D721Med (cell line): ENCODE data around the gene ZNF574.

Experiments used
- DNase-seq: peaks from one replicate; pipeline ENCODE4 v3.0.0; 2011; ENCODE audit warnings: low spot score; ENCODE audit not compliant: insufficient read length
- FAIRE-seq: peaks from 2 replicates; lab custom pipeline; 2011; peaks lifted over from hg19 to GRCh38; lab: Jason Lieb, UNC
- TF ChIP-seq, protein P1 (sequence below): IDR thresholded peaks from 2 replicates; pipeline ENCODE4 v1.5.1; 2012; ENCODE audit warnings: mild to moderate bottlenecking, control low read depth; ENCODE audit not compliant: insufficient read depth; ENCODE audit errors: missing control alignments

The ZNF574 gene

DNA sequence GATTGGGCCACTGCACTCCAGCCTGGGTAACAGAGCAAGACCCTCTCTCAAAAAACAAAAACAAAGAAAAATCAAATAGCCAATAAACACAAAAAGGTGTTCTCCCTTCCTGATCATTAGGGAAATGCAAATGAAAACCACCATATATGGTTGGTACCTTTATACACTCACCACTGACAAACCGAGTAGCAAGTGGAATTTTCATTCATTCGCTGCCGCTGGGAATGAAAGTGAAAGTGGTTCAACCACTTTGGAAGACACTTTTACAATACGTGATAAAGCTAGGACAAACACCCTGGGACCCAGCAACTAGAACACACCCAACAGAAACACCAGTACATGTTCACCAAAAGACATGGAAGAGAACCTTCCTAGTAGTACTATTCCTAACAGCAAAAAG lies 27.0 kb upstream of the ZNF574 start:
- TF ChIP-seq, protein P1, sequence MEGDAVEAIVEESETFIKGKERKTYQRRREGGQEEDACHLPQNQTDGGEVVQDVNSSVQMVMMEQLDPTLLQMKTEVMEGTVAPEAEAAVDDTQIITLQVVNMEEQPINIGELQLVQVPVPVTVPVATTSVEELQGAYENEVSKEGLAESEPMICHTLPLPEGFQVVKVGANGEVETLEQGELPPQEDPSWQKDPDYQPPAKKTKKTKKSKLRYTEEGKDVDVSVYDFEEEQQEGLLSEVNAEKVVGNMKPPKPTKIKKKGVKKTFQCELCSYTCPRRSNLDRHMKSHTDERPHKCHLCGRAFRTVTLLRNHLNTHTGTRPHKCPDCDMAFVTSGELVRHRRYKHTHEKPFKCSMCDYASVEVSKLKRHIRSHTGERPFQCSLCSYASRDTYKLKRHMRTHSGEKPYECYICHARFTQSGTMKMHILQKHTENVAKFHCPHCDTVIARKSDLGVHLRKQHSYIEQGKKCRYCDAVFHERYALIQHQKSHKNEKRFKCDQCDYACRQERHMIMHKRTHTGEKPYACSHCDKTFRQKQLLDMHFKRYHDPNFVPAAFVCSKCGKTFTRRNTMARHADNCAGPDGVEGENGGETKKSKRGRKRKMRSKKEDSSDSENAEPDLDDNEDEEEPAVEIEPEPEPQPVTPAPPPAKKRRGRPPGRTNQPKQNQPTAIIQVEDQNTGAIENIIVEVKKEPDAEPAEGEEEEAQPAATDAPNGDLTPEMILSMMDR = no peak
- no peak for DNase-seq
- no peak for FAIRE-seq

DNA sequence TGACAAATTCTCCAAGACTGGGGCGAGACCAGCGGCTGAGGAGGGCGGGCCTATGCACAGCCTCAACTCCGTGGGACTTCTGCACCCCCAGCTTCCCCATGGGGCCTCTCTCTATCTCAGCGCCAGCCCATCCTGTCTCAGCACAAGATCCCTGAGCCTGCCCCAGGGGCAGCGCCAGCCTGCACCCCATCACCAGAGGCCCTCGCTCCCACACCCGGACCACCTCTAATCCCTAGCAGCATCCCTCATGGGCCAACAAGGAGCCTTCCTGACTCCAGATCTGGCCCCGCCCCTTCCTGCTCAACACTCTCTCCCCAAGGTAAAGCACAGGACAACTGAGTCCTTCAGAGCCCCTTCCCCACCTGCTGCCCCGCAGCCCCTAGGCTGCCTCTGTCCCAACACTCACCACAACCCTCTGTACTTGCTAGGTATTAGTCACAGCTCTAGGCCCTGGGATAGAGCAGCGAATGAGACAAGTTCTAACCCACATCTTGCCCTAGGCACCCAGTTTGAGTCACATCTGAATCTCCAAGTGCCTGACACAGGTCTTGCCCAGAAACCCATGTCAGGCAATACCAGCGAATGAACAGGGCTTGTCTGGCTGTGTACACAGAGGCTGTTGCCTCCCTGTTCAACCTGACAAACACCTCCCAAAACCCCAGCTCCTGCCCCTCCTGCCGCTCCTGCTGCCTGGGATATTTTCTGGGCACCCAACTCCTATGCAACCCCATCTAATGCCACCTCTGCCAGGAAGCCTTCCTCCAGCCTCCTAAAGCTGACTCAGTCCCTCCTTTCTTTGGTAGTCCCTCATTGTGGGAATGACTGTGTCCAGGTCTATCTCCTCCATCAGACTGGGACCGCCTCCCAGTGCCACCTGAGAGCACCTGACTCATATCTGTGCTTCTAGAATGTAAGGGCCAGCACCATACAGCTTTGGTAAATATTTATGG lies 24.5 kb upstream of the ZNF574 start:
- FAIRE-seq (no peak), DNase-seq (no peak)
- TF ChIP-seq, protein P1 = no peak

DNA sequence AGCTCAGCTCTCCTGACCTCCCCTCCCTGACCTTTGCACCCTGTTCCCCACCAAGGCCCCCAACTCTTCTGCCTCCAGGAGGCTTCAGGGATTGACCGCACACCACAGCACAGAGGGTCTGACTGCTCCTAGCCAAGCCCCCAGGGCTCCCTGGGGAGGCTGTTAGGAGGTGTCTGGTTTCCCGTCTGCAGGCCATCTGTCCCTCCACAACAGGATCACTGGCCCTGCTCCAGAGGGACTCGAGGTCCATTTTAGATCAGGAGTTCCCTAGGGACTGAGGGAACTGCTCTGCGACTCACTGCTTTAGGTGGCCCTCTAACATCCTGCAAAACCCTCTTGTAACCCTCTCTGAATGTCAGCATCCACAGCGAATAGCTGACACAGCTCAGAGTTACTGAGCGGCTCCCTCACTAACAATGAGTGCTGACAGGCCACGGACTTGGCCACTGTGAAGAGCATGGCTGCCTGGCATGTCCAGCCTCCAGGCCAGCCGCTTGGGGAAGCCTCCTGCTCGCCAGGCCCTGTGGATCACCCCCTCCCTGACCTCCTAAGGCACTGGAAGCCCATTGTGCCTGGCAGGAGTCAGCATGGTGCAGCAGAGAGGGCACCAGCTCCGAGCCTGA lies 23.6 kb upstream of the ZNF574 start:
- DNase-seq (peak; percentile 45), FAIRE-seq (no peak)
- TF ChIP-seq, protein P1 = no peak

DNA sequence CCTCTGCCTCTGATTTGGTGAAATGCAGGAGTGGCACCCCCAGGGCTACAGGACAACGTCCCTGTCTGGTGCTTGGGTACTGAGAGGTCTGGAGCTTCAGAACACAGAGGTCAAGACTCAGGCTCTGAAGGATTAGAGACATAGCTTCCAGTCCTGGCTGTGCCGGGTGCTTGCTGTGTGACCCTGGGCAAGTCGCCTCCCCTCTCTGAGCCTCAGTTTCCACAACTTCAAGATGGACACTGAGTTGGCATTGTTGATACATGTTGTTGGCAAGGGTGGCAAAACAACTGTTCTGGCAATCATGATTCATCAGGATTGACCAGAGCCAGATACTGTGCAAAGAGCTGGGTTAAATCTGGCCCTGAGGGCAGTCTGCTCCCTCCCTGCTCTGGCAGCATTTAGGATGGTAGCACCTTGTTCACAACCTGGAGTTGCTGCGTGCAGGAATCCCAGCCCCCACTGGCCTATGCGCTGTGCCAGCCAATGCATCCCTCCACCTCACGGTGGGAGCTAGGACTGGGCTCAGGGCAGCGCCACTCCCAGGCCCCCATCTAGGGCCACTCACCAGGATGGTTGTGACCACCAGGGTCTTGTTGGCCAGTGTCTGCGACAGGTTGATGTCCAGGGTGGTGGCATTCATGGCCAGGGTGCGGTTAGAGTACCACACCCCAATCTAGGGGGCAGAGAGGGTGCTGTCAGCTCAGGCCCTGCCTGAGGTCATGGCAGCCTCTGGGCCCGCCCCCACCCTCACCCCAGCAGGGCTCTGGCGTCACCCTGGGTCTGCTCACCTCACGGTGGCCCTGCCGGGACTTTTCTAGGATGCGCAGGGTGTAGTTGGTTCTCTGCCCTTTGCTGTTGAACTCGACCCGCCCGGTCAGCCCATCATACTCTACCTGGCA lies 22.7 kb upstream of the ZNF574 start:
- FAIRE-seq (no peak), DNase-seq (no peak)
- TF ChIP-seq, protein P1 = no peak

DNA sequence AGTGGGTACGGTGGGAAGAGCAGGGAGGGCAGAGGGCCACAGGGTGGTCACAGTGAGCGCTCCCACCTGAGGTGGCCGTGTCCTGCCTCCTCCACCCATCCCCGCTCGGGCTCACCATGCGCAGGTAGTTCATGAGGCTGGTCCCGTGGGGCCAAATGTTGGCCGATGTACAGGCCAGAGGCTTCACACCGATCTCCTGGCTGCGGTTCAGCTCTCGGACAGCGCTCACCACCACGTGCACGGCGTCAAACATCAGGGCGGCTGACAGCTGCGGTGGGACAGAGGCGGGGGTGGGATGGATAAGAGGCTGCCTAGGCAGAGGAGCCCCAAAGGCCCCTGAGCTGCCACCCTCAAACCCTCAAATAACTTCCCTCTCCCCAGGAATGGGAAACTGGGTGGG lies 21.8 kb upstream of the ZNF574 start:
- FAIRE-seq (no peak), DNase-seq (no peak)
- TF ChIP-seq, protein P1 = no peak

DNA sequence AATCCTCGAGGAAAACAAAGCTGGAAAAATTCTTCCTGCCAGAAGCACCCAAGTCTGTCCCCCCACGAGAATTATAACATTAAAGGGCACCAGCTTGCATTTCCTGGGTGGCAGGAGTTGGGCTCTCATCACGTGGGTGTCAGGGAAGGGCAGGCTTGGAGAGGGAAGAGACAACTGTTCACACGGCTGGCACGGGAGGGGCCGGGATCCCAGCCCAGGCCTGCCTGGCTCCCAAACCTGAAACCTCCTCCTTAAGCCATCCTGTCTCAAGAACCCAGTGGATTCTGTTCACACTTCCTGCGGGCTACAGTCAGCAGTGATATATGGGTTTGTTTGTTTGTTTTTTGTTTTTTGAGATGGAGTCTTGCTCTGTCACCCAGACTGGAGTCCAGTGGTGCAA lies 18.1 kb upstream of the ZNF574 start:
- no peak for FAIRE-seq
- TF ChIP-seq, protein P1 = no peak

More for the DNA sequence above, 18.1 kb upstream of the ZNF574 start:
- DNase-seq = no peak
